K562 (cell line): ENCODE results near the gene HYAL4. TPM values are rescaled to one million over a fixed set of nuclear protein-coding genes. Genes with fewer than 3 reads are reported as not detected.

Source experiments
- ARNT ChIP-seq, 2 experiments: fragments of 450-650 bp; IDR thresholded peaks; 2 replicates each; pipeline ENCODE4 v1.6.1; 2016; ENCODE audit warnings: mild to moderate bottlenecking in 1 of 2
- ATF1 ChIP-seq, 2 experiments: fragments of 450-650 bp in 1 of 2; IDR thresholded peaks; 2 replicates each; pipeline ENCODE4 v1.6.1; 2016; ENCODE audit warnings: missing compliant biosample characterization in 1 of 2, missing genetic modification characterization in 1 of 2
- ATF7 ChIP-seq: fragments of 450-650 bp; IDR thresholded peaks from 2 replicates; pipeline ENCODE4 v1.7.1; 2014; ENCODE audit warnings: mild to moderate bottlenecking, moderate library complexity
- BACH1 ChIP-seq: fragments of 200-800 bp; sonication (Bioruptor generic); IDR thresholded peaks from 2 replicates; pipeline ENCODE4 v1.6.1; 2016; ENCODE audit warnings: missing genetic modification characterization, missing compliant biosample characterization
- C11orf30 ChIP-seq: fragments of 450-650 bp; IDR thresholded peaks from 2 replicates; pipeline ENCODE4 v1.6.1; 2016; ENCODE audit warnings: low read depth, mild to moderate bottlenecking
- DEAF1 ChIP-seq: fragments of 450-650 bp; formaldehyde crosslinking; IDR thresholded peaks from 2 replicates; pipeline ENCODE4 v1.4.0; 2020; ENCODE audit warnings: mild to moderate bottlenecking, moderate library complexity
- FOXA3 ChIP-seq, 2 experiments: fragments of 450-650 bp in 1 of 2; sonication (generic) in 1 of 2; formaldehyde crosslinking; IDR thresholded peaks in 1 of 2; conservative IDR thresholded peaks in 1 of 2; 2 replicates each; pipeline versions ENCODE4 v1.4.0 to v1.8.0; 2020 to 2022; ENCODE audit warnings: mild to moderate bottlenecking in 2 of 2, missing genetic modification reagents in 1 of 2
- FOXK2 ChIP-seq, 2 experiments: fragments of 450-650 bp; IDR thresholded peaks in 1 of 2; conservative IDR thresholded peaks in 1 of 2; 2 replicates each; pipeline ENCODE4 v1.6.1; 2016; ENCODE audit warnings: low read depth in 2 of 2, mild to moderate bottlenecking in 1 of 2
- JUND ChIP-seq, 2 experiments: IDR thresholded peaks; 2 replicates in 1 of 2; 3 replicates in 1 of 2; pipeline ENCODE4 v1.6.1; 2011; ENCODE audit warnings: borderline replicate concordance in 2 of 2, low read depth in 2 of 2, low read length in 2 of 2, improper control_type of control experiment in 1 of 2, missing biosample characterization in 1 of 2, missing genetic modification characterization in 1 of 2, missing genetic modification reagents in 1 of 2
- MAFF ChIP-seq: IDR thresholded peaks from 2 replicates; pipeline ENCODE4 v1.6.1; 2012; ENCODE audit warnings: low read length, improper control_type of control experiment
- MAFG ChIP-seq: fragments of 450-650 bp; conservative IDR thresholded peaks from 2 replicates; pipeline ENCODE4 v1.6.1; 2016; ENCODE audit warnings: missing genetic modification characterization, missing compliant biosample characterization
- NFE2 ChIP-seq: IDR thresholded peaks from 2 replicates; pipeline ENCODE4 v1.6.1; 2014; ENCODE audit warnings: antibody characterized with exemption, low read depth
- SMC3 ChIP-seq: conservative IDR thresholded peaks from 2 replicates; pipeline ENCODE4 v1.6.1; 2011; ENCODE audit warnings: low read depth, low read length, improper control_type of control experiment; ENCODE audit not compliant: insufficient read depth
- SOX6 ChIP-seq: fragments of 450-650 bp; IDR thresholded peaks from 2 replicates; pipeline ENCODE4 v1.6.1; 2014; ENCODE audit warnings: mild to moderate bottlenecking
- TCF3 ChIP-seq: sonication (generic); formaldehyde crosslinking; IDR thresholded peaks from 2 replicates; pipeline ENCODE4 v1.4.0; 2020; ENCODE audit warnings: mild to moderate bottlenecking, missing genetic modification reagents
- TEAD2 ChIP-seq: fragments of 450-650 bp; IDR thresholded peaks from 2 replicates; pipeline ENCODE4 v1.6.1; 2016; ENCODE audit warnings: missing genetic modification characterization, control low read depth, missing compliant biosample characterization
- ZNF57 ChIP-seq: fragments of 450-650 bp; formaldehyde crosslinking; IDR thresholded peaks from 2 replicates; pipeline ENCODE4 v1.4.0; 2020; ENCODE audit warnings: mild to moderate bottlenecking, moderate library complexity
- ZNF79 ChIP-seq: fragments of 250-450 bp; sonication (Bioruptor Pico); IDR thresholded peaks from 2 replicates; pipeline ENCODE4 v1.4.0; 2020; ENCODE audit warnings: low read depth, mild to moderate bottlenecking, moderate library complexity
- polyA plus RNA-seq, 8 experiments: library from polyadenylated mRNA; depleted of rRNA in 4 of 8; stranded (reverse) in 5 of 8; unstranded in 3 of 8; fragments of >200 nt; fragmentation: Nextera tagmentation in 2 of 8; fragmentation: Illumina TruSeq in 1 of 8; extraction: Ambion mirVana in 2 of 8; extraction: Trizol in 1 of 8; gene quantifications; 2 replicates each; pipeline versions ENCODE4 v1.2.1 to v1.2.3, GENCODE V29; 2011 to 2014; ENCODE audit warnings: inconsistent platforms in 1 of 8, missing spikeins in 1 of 8
- total RNA-seq, 7 experiments: library from RNA; depleted of rRNA in 6 of 7; stranded (reverse); fragments of >200 nt in 6 of 7; fragmentation: Illumina TruSeq in 2 of 7; extraction: Trizol in 2 of 7; gene quantifications; 2 replicates each; pipeline versions ENCODE4 v1.2.1 to v1.2.3, GENCODE V29; 2011 to 2021; ENCODE audit warnings: low replicate concordance in 1 of 7
- TF ChIP-seq, protein P1 (sequence below): fragments of 250-450 bp; sonication (Bioruptor Pico); IDR thresholded peaks from 2 replicates; pipeline ENCODE4 v1.5.0; 2020; ENCODE audit warnings: mild to moderate bottlenecking, borderline replicate concordance
- TF ChIP-seq, protein P2 (sequence below): sonication (generic); IDR thresholded peaks from 2 replicates; pipeline ENCODE4 v1.6.1; 2016
- TF ChIP-seq, protein P3 (sequence below): fragments of 450-650 bp; IDR thresholded peaks from 2 replicates; pipeline ENCODE4 v1.6.1; 2016

The HYAL4 gene
- total and polyA plus RNA-seq, 9 of the 15 experiments (the other 6 are each of a cell fraction or from before 2014, with no cell fraction given), result not detected

DNA sequence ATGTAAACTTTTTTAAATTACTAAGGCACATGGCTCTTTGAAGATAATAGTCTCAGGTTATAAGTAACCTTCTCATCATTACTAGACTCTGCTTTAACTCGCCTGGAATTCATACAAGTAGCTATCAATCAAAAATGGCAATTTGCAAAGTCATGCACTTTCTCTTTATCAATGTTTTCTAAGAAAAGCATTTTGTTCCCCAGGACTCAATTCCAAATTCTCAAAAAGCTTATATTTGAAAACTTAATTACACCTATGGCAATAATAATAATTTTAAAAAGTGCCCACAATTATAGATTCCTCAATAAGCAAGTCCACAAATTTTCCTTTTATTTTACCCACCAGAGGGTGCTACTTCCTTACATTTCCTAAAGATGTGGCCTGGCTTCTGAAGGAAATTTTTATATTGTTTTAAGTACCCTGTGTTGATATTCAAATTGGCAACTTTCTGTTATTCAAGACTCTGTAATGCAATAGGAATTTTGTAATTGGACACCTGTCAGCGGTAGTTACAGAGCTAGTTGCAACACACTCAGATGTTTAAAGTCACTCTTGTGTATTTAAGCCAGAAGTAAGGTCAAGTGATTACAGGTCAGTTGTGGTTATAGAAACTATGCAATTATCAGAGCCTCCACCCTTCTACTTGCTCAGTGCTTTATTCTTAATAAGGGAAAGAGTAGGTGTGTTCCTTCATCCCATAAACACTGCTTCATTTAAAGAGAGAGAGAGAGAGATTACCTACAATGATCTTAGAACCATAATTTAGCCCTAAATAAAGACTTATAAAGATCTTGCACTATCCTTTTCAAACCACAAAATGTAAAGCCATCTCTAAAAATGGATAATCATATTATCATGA lies 47.1 kb upstream of the HYAL4 start (continued):
- peak; percentile 70 for TF ChIP-seq DEAF1 (CRISPR knock-in tag)
- peak; percentile 14; the same call in 1 of the 2 replicates for TF ChIP-seq SOX6
- peak; percentile 73; the same call in 1 of the 2 replicates for TF ChIP-seq C11orf30
- TF ChIP-seq, protein P1, sequence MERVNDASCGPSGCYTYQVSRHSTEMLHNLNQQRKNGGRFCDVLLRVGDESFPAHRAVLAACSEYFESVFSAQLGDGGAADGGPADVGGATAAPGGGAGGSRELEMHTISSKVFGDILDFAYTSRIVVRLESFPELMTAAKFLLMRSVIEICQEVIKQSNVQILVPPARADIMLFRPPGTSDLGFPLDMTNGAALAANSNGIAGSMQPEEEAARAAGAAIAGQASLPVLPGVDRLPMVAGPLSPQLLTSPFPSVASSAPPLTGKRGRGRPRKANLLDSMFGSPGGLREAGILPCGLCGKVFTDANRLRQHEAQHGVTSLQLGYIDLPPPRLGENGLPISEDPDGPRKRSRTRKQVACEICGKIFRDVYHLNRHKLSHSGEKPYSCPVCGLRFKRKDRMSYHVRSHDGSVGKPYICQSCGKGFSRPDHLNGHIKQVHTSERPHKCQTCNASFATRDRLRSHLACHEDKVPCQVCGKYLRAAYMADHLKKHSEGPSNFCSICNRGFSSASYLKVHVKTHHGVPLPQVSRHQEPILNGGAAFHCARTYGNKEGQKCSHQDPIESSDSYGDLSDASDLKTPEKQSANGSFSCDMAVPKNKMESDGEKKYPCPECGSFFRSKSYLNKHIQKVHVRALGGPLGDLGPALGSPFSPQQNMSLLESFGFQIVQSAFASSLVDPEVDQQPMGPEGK (CRISPR knock-in tag), result 0 out of 2 replicates have a peak, but pooled peaks have one; percentile 53
- TF ChIP-seq NFE2, result peak; percentile 75
- 0 out of 2 replicates have a peak, but pooled peaks have one; percentile 11 for TF ChIP-seq ZNF79
- TF ChIP-seq, protein P2, sequence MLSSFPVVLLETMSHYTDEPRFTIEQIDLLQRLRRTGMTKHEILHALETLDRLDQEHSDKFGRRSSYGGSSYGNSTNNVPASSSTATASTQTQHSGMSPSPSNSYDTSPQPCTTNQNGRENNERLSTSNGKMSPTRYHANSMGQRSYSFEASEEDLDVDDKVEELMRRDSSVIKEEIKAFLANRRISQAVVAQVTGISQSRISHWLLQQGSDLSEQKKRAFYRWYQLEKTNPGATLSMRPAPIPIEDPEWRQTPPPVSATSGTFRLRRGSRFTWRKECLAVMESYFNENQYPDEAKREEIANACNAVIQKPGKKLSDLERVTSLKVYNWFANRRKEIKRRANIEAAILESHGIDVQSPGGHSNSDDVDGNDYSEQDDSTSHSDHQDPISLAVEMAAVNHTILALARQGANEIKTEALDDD, result peak; percentile 77
- TF ChIP-seq TEAD2 (tag), result 0 out of 2 replicates have a peak, but pooled peaks have one; percentile 6
- 0 out of 4 replicates have a peak, but pooled peaks of 1 of the 2 experiments have one; percentile 51 for TF ChIP-seq ARNT (IDR thresholded peaks at IDR 0.05)
- 0 out of 4 replicates have a peak, but pooled peaks of 1 of the 2 experiments have one; percentile 23 for TF ChIP-seq FOXK2 (conservative IDR thresholded peaks at IDR 0.05 in 1 of 2, IDR thresholded peaks at IDR 0.05 in 1 of 2; ENCODE audit: low read depth in 2 of 2)
- TF ChIP-seq MAFG (tag), result peak; percentile 86
- TF ChIP-seq ATF7, result 0 out of 2 replicates have a peak, but pooled peaks have one; percentile 40
- TF ChIP-seq TCF3 (CRISPR knock-in tag), result peak; percentile 46
- TF ChIP-seq ATF1 (CRISPR knock-in tag; IDR thresholded peaks at IDR 0.05), result no peak
- no peak for TF ChIP-seq ATF1 (tag; IDR thresholded peaks at IDR 0.05)
- peak in 1 of 2 experiments; percentile 90; a peak in 2 of 4 replicates for TF ChIP-seq FOXA3 (CRISPR knock-in tag; conservative IDR thresholded peaks at IDR 0.05 in 1 of 2, IDR thresholded peaks at IDR 0.05 in 1 of 2)
- TF ChIP-seq, protein P3, sequence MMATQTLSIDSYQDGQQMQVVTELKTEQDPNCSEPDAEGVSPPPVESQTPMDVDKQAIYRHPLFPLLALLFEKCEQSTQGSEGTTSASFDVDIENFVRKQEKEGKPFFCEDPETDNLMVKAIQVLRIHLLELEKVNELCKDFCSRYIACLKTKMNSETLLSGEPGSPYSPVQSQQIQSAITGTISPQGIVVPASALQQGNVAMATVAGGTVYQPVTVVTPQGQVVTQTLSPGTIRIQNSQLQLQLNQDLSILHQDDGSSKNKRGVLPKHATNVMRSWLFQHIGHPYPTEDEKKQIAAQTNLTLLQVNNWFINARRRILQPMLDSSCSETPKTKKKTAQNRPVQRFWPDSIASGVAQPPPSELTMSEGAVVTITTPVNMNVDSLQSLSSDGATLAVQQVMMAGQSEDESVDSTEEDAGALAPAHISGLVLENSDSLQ, result peak; percentile 80
- TF ChIP-seq BACH1 (tag), result 0 out of 2 replicates have a peak, but pooled peaks have one; percentile 55
- peak; percentile 93 for TF ChIP-seq ZNF57 (CRISPR knock-in tag)
- TF ChIP-seq SMC3, result peak; percentile 37; the same call in 1 of the 2 replicates
- 0 out of 2 replicates have a peak, but pooled peaks have one; percentile 6 for TF ChIP-seq JUND (IDR thresholded peaks at IDR 0.05; ENCODE audit: borderline replicate concordance, low read depth, low read length)
- TF ChIP-seq JUND (tag; IDR thresholded peaks at IDR 0.05; ENCODE audit: borderline replicate concordance, low read depth, low read length), result no peak
- peak; percentile 60; the same call in 1 of the 2 replicates for TF ChIP-seq MAFF
